Inferior parietal cortex (tissue), 1 donor: ENCODE data around the gene SBF2.

ENCODE experiments used
- DNase-seq: peaks from one replicate; pipeline ENCODE4 v3.0.0-alpha.2; 2016; ENCODE audit errors: extremely low spot score

The SBF2 gene

GRCh38 chr11:9899676-9900075 lies 394.3 kb downstream of the SBF2 start:
- DNase-seq: no peak

GRCh38 chr11:9896902-9897301 lies 397.1 kb downstream of the SBF2 start:
- DNase-seq: no peak

GRCh38 chr11:9895006-9895405 lies 399.0 kb downstream of the SBF2 start:
- no peak for DNase-seq

GRCh38 chr11:9893474-9893873 lies 400.5 kb downstream of the SBF2 start:
- DNase-seq: no peak

- no peak for DNase-seq
Measured at GRCh38 chr11:9888938-9889337, 405.1 kb downstream of the SBF2 start.

GRCh38 chr11:9887472-9887871 lies 406.5 kb downstream of the SBF2 start:
- DNase-seq: no peak

- no peak for DNase-seq
Measured at GRCh38 chr11:9886595-9886994, 407.4 kb downstream of the SBF2 start.

GRCh38 chr11:9884601-9885000 lies 409.4 kb downstream of the SBF2 start:
- no peak for DNase-seq

- DNase-seq: no peak
Measured at GRCh38 chr11:9880657-9881056, 413.4 kb downstream of the SBF2 start.

- DNase-seq: no peak
Measured at GRCh38 chr11:9878936-9879335, 415.1 kb downstream of the SBF2 start.

- no peak for DNase-seq
Measured at GRCh38 chr11:9876331-9876730, 417.7 kb downstream of the SBF2 start.

- no peak for DNase-seq
Measured at GRCh38 chr11:9875862-9876261, 418.2 kb downstream of the SBF2 start.

GRCh38 chr11:9875399-9875798 lies 418.6 kb downstream of the SBF2 start:
- DNase-seq: no peak

- DNase-seq: no peak
Measured at GRCh38 chr11:9874466-9874865, 419.6 kb downstream of the SBF2 start.

GRCh38 chr11:9868641-9869040 lies 425.4 kb downstream of the SBF2 start:
- DNase-seq: no peak

GRCh38 chr11:9862981-9863380 lies 431.0 kb downstream of the SBF2 start:
- DNase-seq: no peak

GRCh38 chr11:9861860-9862725 lies 431.9 kb downstream of the SBF2 start:
- peak; percentile 69 for DNase-seq

- DNase-seq: no peak
Measured at GRCh38 chr11:9859554-9860305, 434.3 kb downstream of the SBF2 start.

- DNase-seq: no peak
Measured at GRCh38 chr11:9858822-9859221, 435.2 kb downstream of the SBF2 start.

GRCh38 chr11:9858218-9858617 lies 435.8 kb downstream of the SBF2 start:
- no peak for DNase-seq

GRCh38 chr11:9855579-9856287 lies 438.3 kb downstream of the SBF2 start:
- no peak for DNase-seq

- no peak for DNase-seq
Measured at GRCh38 chr11:9853929-9854552, 440.0 kb downstream of the SBF2 start.
